Measurements from ENCODE around the gene CYB5RL. TPM values are rescaled to one million over a fixed set of nuclear protein-coding genes. Genes with fewer than 3 reads are reported as not detected.

The CYB5RL gene
- polyA plus RNA-seq, 1 donor (not counting 4 experiments of a cell fraction or from before 2014, with no cell fraction given): 1.3 TPM

DNA sequence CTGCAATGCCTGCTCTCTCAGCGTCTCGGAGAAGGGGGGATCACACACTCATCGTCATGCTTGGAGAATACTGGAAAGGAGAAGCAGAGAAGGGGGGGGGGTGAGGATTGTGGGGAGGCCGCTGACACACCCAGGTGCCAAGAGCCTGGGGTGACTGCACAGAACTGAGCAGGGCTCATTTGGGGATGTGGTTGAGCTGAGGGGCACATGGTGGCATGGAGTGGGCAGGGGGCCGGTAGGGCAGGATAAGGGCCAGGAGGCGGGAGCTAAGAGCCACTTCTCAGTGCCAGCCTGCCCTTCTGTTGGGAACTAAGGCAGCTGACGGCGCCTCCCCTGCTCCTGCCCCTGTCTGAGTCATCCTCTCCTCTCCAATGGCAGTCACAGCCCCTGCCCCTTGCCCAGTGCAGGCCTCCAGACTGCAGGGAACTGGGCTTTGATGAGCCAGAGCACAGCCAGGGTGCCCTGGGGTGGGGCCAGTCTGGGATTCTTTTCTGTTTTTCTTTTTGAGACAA is 27.3 kb upstream of the CYB5RL start:
- no peak overlapping the region for H2AFZ ChIP-seq (ENCODE audit: control insufficient read depth, low read length)
- peaks cover 9% of the 10 kb centered on the region for H3K4me1 ChIP-seq (ENCODE audit: control insufficient read depth, extremely low read depth, insufficient read depth, low read length)
- no peaks in the 10 kb centered on the region for H4K20me1 ChIP-seq (ENCODE audit: control insufficient read depth, extremely low read depth, insufficient read depth, low read length)
- TF ChIP-seq EZH2 (IDR thresholded peaks at IDR 0.05; ENCODE audit: low read length) (no peak), CTCF (optimal IDR thresholded peaks at IDR 0.05 in 1 of 3, IDR thresholded peaks at IDR 0.05 in 1 of 3, conservative IDR thresholded peaks at IDR 0.05 in 1 of 3; ENCODE audit: extremely low read depth in 1 of 3, insufficient read depth in 2 of 3, low read length in 3 of 3) (no peak)
- H3K9me3 ChIP-seq (ENCODE audit: control insufficient read depth, low read depth, low read length): no peaks in the 10 kb centered on the region
- H3K4me3 ChIP-seq (ENCODE audit: control insufficient read depth in 2 of 3, extremely low read depth in 1 of 3, insufficient read depth in 2 of 3, low read depth in 1 of 3, low read length in 3 of 3): no peak overlapping the region
- dilution Hi-C loops (cut with MboI; ENCODE audit: extremely low pct_ligation_motif_present, low sequenced_read_pairs): no loop called here
- peaks cover 2% of the 10 kb centered on the region for H3K9me1 ChIP-seq (ENCODE audit: control insufficient read depth, extremely low read depth, insufficient read depth, low read length)
- H3K27me3 ChIP-seq (ENCODE audit: control insufficient read depth, extremely low read depth, insufficient read depth, low read length): no peaks in the 10 kb centered on the region
- DNase-seq (ENCODE audit: low read depth, low spot score) (no peak), FAIRE-seq (no peak)
- no peak overlapping the region for H3K27ac ChIP-seq (ENCODE audit: control insufficient read depth, insufficient read depth, low read length)
- H3K79me2 ChIP-seq (ENCODE audit: control insufficient read depth, insufficient read depth, low read length): no peaks in the 10 kb centered on the region
- peaks cover 0 to 6% of the 10 kb centered on the region in 2 experiments for H3K36me3 ChIP-seq (ENCODE audit: control insufficient read depth in 2 of 2, extremely low read depth in 1 of 2, insufficient read depth in 2 of 2, low read length in 2 of 2)
- H3K9ac ChIP-seq (ENCODE audit: control insufficient read depth, extremely low read depth, insufficient read depth, low read length): no peak overlapping the region
- H3K4me2 ChIP-seq (ENCODE audit: control insufficient read depth, extremely low read depth, insufficient read depth, low read depth, low read length): no peak overlapping the region

GRCh38 chr1:54225986-54226559 is 26.2 kb upstream of the CYB5RL start:
- H3K27ac ChIP-seq (ENCODE audit: control insufficient read depth, insufficient read depth, low read length): no peak overlapping the region
- no peak overlapping the region for H3K9ac ChIP-seq (ENCODE audit: control insufficient read depth, extremely low read depth, insufficient read depth, low read length)
- H3K27me3 ChIP-seq (ENCODE audit: control insufficient read depth, extremely low read depth, insufficient read depth, low read length): no peaks in the 10 kb centered on the region
- FAIRE-seq: no peak
- no peaks in the 10 kb centered on the region for H3K9me3 ChIP-seq (ENCODE audit: control insufficient read depth, low read depth, low read length)
- no peaks in the 10 kb centered on the region for H3K79me2 ChIP-seq (ENCODE audit: control insufficient read depth, insufficient read depth, low read length)
- no peak overlapping the region for H2AFZ ChIP-seq (ENCODE audit: control insufficient read depth, low read length)
- dilution Hi-C loops (cut with MboI; ENCODE audit: extremely low pct_ligation_motif_present, low sequenced_read_pairs): no loop called here
- no peak for DNase-seq (ENCODE audit: low read depth, low spot score)
- H3K36me3 ChIP-seq (ENCODE audit: control insufficient read depth in 2 of 2, extremely low read depth in 1 of 2, insufficient read depth in 2 of 2, low read length in 2 of 2): peaks cover 0 to 6% of the 10 kb centered on the region in 2 experiments
- H3K4me3 ChIP-seq (ENCODE audit: control insufficient read depth in 2 of 3, extremely low read depth in 1 of 3, insufficient read depth in 2 of 3, low read depth in 1 of 3, low read length in 3 of 3): no peak overlapping the region
- no peak overlapping the region for H3K4me2 ChIP-seq (ENCODE audit: control insufficient read depth, extremely low read depth, insufficient read depth, low read depth, low read length)
- H3K9me1 ChIP-seq (ENCODE audit: control insufficient read depth, extremely low read depth, insufficient read depth, low read length): peaks cover 2% of the 10 kb centered on the region
- no peaks in the 10 kb centered on the region for H4K20me1 ChIP-seq (ENCODE audit: control insufficient read depth, extremely low read depth, insufficient read depth, low read length)
- TF ChIP-seq CTCF (optimal IDR thresholded peaks at IDR 0.05 in 1 of 3, IDR thresholded peaks at IDR 0.05 in 1 of 3, conservative IDR thresholded peaks at IDR 0.05 in 1 of 3; ENCODE audit: extremely low read depth in 1 of 3, insufficient read depth in 2 of 3, low read length in 3 of 3): no peak
- no peak for TF ChIP-seq EZH2 (IDR thresholded peaks at IDR 0.05; ENCODE audit: low read length)
- H3K4me1 ChIP-seq (ENCODE audit: control insufficient read depth, extremely low read depth, insufficient read depth, low read length): peaks cover 9% of the 10 kb centered on the region
